GM12878 (cell line): ENCODE measurements around the gene DMRT1. TPM values are rescaled to one million over a fixed set of nuclear protein-coding genes. Genes with fewer than 3 reads are reported as not detected.

Experiments
- BHLHE40 ChIP-seq, 2 experiments: fragments of 450-650 bp in 1 of 2; IDR thresholded peaks; 2 replicates each; pipeline ENCODE4 v1.6.1; 2011 to 2017; ENCODE audit warnings: low read depth in 2 of 2, borderline replicate concordance in 1 of 2, improper control_type of control experiment in 1 of 2, low read length in 1 of 2, mild to moderate bottlenecking in 1 of 2
- CBFB ChIP-seq: IDR thresholded peaks from 2 replicates; pipeline ENCODE4 v1.6.1; 2016; ENCODE audit warnings: antibody characterized with exemption, low read depth
- CBX5 ChIP-seq: sonication (generic); IDR thresholded peaks from 2 replicates; pipeline ENCODE4 v1.6.1; 2016; ENCODE audit warnings: low read depth, moderate library complexity, mild to moderate bottlenecking, inconsistent platforms
- FOS ChIP-seq: IDR thresholded peaks from 3 replicates; pipeline ENCODE4 v1.6.1; 2011; ENCODE audit warnings: borderline replicate concordance; ENCODE audit not compliant: insufficient read length; ENCODE audit errors: extremely low read depth
- IKZF2 ChIP-seq, 2 experiments: fragments of 450-650 bp; IDR thresholded peaks; 2 replicates each; pipeline ENCODE4 v1.6.1; 2017; ENCODE audit warnings: mild to moderate bottlenecking in 2 of 2, moderate library complexity in 2 of 2
- KLF5 ChIP-seq: fragments of 450-650 bp; IDR thresholded peaks from 2 replicates; pipeline ENCODE4 v1.6.1; 2014; ENCODE audit warnings: mild to moderate bottlenecking; ENCODE audit not compliant: partially characterized antibody
- LARP7 ChIP-seq: fragments of 450-650 bp; IDR thresholded peaks from 2 replicates; pipeline ENCODE4 v1.6.1; 2017; ENCODE audit warnings: mild to moderate bottlenecking
- NFYA ChIP-seq: IDR thresholded peaks from 2 replicates; pipeline ENCODE4 v1.6.1; 2011; ENCODE audit warnings: low read depth, mild to moderate bottlenecking, low read length, improper control_type of control experiment, borderline replicate concordance
- PAX8 ChIP-seq: fragments of 450-650 bp; IDR thresholded peaks from 2 replicates; pipeline ENCODE4 v1.6.1; 2017; ENCODE audit warnings: mild to moderate bottlenecking, moderate library complexity
- PML ChIP-seq: IDR thresholded peaks from 2 replicates; pipeline ENCODE4 v1.6.1; 2012; ENCODE audit warnings: low read length, inconsistent platforms
- POLR2AphosphoS2 ChIP-seq: IDR thresholded peaks from 2 replicates; pipeline ENCODE4 v1.6.1; 2011; ENCODE audit warnings: low read depth, mild to moderate bottlenecking, low read length, improper control_type of control experiment, moderate library complexity
- POLR2AphosphoS5 ChIP-seq: IDR thresholded peaks from 2 replicates; pipeline ENCODE4 v1.6.1; 2011; ENCODE audit warnings: mild to moderate bottlenecking, low read length, inconsistent platforms
- SIX5 ChIP-seq: IDR thresholded peaks from 2 replicates; pipeline ENCODE4 v1.6.1; 2011; ENCODE audit warnings: mild to moderate bottlenecking, low read depth, low read length, moderate library complexity; ENCODE audit not compliant: severe bottlenecking
- SMAD5 ChIP-seq: IDR thresholded peaks from 2 replicates; pipeline ENCODE4 v1.6.1; 2016; ENCODE audit warnings: antibody characterized with exemption, low read depth
- SREBF2 ChIP-seq: IDR thresholded peaks from 2 replicates; pipeline ENCODE4 v1.6.1; 2012; ENCODE audit warnings: mild to moderate bottlenecking, low read length
- TARDBP ChIP-seq: IDR thresholded peaks from 2 replicates; pipeline ENCODE4 v1.6.1; 2016; ENCODE audit warnings: borderline replicate concordance
- WRNIP1 ChIP-seq: IDR thresholded peaks from 2 replicates; pipeline ENCODE4 v1.6.1; 2011; ENCODE audit warnings: low read depth, low read length, improper control_type of control experiment, borderline replicate concordance
- YY1 ChIP-seq: IDR thresholded peaks from 2 replicates; pipeline ENCODE4 v1.6.1; 2011; ENCODE audit warnings: low read depth, mild to moderate bottlenecking, low read length
- ZNF274 ChIP-seq: IDR thresholded peaks from one replicate; pipeline ENCODE4 v1.8.0; 2011; ENCODE audit not compliant: insufficient read length, insufficient read depth
- ZNF592 ChIP-seq: fragments of 450-650 bp; IDR thresholded peaks from 2 replicates; pipeline ENCODE4 v1.6.1; 2017; ENCODE audit warnings: mild to moderate bottlenecking, moderate library complexity
- polyA plus RNA-seq, 11 experiments: library from polyadenylated mRNA; depleted of rRNA in 4 of 11; unstranded in 6 of 11; stranded (reverse) in 5 of 11; fragments of >200 nt; fragmentation: Nextera tagmentation in 4 of 11; fragmentation: Illumina TruSeq in 1 of 11; extraction: Ambion mirVana in 4 of 11; extraction: Trizol in 1 of 11; gene quantifications; 1 replicate in 1 of 11; 2 replicates in 10 of 11; pipeline versions ENCODE4 v1.2.1 to v1.2.3, GENCODE V29; 2011 to 2016; ENCODE audit warnings: inconsistent platforms in 2 of 11, missing spikeins in 2 of 11, low read depth in 1 of 11
- total RNA-seq, 4 experiments: library from RNA; depleted of rRNA in 3 of 4; stranded (reverse); fragments of >200 nt in 3 of 4; fragmentation: Illumina TruSeq in 1 of 4; extraction: Trizol in 1 of 4; gene quantifications; 2 replicates each; pipeline versions ENCODE4 v1.2.1 to v1.2.3, GENCODE V29; 2013 to 2021
- TF ChIP-seq, protein P1 (sequence below): fragments of 150-350 bp; IDR thresholded peaks from 2 replicates; pipeline ENCODE4 v1.6.1; 2014; ENCODE audit warnings: mild to moderate bottlenecking, low read depth, low read length
- TF ChIP-seq, protein P2 (sequence below): IDR thresholded peaks from 2 replicates; pipeline ENCODE4 v1.6.1; 2011; ENCODE audit warnings: mild to moderate bottlenecking, low read depth, low read length, moderate library complexity; ENCODE audit not compliant: insufficient replicate concordance
- TF ChIP-seq, protein P3 (sequence below): fragments of 450-650 bp; IDR thresholded peaks from 2 replicates; pipeline ENCODE4 v1.6.1; 2017; ENCODE audit warnings: mild to moderate bottlenecking, low read depth, inconsistent platforms; ENCODE audit not compliant: poor library complexity, severe bottlenecking

The DMRT1 gene
- total and polyA plus RNA-seq, 10 of the 15 experiments (the other 5 are each of a cell fraction or from before 2014, with no cell fraction given): 0.06 to 1.9 (median 0.24) TPM

- TF ChIP-seq CBX5 (0 out of 2 replicates have a peak, but pooled peaks have one; percentile 52), WRNIP1 (0 out of 2 replicates have a peak, but pooled peaks have one; percentile 17), IKZF2 (IDR thresholded peaks at IDR 0.05) (peak; percentile 91 to 94), KLF5 (no peak), TARDBP (no peak), SREBF2 (no peak), FOS (no peak), ZNF592 (no peak), BHLHE40 (IDR thresholded peaks at IDR 0.05; ENCODE audit: borderline replicate concordance in 1 of 2, low read depth in 2 of 2, low read length in 1 of 2) (peak; percentile 96 to 97), POLR2AphosphoS2 (no peak), YY1 (no peak; the same call in none of the 2 replicates), PML (peak; percentile 65; the same call in 1 of the 2 replicates), SMAD5 (no peak), PAX8 (peak; percentile 95; the same call in 1 of the 2 replicates), POLR2AphosphoS5 (no peak), CBFB (peak; percentile 83), LARP7 (peak; percentile 34; the same call in 1 of the 2 replicates), SIX5 (no peak), NFYA (no peak), ZNF274 (no peak)
- TF ChIP-seq, protein P1, sequence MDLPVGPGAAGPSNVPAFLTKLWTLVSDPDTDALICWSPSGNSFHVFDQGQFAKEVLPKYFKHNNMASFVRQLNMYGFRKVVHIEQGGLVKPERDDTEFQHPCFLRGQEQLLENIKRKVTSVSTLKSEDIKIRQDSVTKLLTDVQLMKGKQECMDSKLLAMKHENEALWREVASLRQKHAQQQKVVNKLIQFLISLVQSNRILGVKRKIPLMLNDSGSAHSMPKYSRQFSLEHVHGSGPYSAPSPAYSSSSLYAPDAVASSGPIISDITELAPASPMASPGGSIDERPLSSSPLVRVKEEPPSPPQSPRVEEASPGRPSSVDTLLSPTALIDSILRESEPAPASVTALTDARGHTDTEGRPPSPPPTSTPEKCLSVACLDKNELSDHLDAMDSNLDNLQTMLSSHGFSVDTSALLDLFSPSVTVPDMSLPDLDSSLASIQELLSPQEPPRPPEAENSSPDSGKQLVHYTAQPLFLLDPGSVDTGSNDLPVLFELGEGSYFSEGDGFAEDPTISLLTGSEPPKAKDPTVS: no peak
- TF ChIP-seq, protein P2, sequence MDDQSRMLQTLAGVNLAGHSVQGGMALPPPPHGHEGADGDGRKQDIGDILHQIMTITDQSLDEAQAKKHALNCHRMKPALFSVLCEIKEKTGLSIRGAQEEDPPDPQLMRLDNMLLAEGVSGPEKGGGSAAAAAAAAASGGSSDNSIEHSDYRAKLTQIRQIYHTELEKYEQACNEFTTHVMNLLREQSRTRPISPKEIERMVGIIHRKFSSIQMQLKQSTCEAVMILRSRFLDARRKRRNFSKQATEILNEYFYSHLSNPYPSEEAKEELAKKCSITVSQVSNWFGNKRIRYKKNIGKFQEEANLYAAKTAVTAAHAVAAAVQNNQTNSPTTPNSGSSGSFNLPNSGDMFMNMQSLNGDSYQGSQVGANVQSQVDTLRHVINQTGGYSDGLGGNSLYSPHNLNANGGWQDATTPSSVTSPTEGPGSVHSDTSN: peak; percentile 78
- TF ChIP-seq, protein P3, sequence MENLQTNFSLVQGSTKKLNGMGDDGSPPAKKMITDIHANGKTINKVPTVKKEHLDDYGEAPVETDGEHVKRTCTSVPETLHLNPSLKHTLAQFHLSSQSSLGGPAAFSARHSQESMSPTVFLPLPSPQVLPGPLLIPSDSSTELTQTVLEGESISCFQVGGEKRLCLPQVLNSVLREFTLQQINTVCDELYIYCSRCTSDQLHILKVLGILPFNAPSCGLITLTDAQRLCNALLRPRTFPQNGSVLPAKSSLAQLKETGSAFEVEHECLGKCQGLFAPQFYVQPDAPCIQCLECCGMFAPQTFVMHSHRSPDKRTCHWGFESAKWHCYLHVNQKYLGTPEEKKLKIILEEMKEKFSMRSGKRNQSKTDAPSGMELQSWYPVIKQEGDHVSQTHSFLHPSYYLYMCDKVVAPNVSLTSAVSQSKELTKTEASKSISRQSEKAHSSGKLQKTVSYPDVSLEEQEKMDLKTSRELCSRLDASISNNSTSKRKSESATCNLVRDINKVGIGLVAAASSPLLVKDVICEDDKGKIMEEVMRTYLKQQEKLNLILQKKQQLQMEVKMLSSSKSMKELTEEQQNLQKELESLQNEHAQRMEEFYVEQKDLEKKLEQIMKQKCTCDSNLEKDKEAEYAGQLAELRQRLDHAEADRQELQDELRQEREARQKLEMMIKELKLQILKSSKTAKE: peak; percentile 92
Measured at GRCh38 chr9:893843-894420, 52.4 kb downstream of the DMRT1 start (continued).
